Subcutaneous adipose tissue (tissue), 4 donors: Measurements from ENCODE around the gene ADARB2. TPM values are rescaled to one million over a fixed set of nuclear protein-coding genes. Genes with fewer than 3 reads are reported as not detected.

Experiments
- CTCF ChIP-seq: fragments of 450-650 bp; IDR thresholded peaks from one replicate; pipeline ENCODE4 v1.5.1; 2016; ENCODE audit warnings: low read depth, mild to moderate bottlenecking, control low read depth, antibody characterized with exemption, moderate library complexity
- total RNA-seq, 4 donors: library from RNA; depleted of rRNA; stranded (reverse); fragments of >200 nt; gene quantifications; one replicate each; pipeline ENCODE4 v1.1.0, GENCODE V29; 2016

ADARB2 gene
- total RNA-seq, 4 donors from 2014 or later = under 0.01 to 0.65 (median 0.44) TPM; not detected in 1

- no peak for TF ChIP-seq CTCF
These were observed 169.4 kb downstream of the ADARB2 start for GRCh38 chr10:1567742-1568495.

GRCh38 chr10:1567152-1567551 is 170.2 kb downstream of the ADARB2 start:
- no peak for TF ChIP-seq CTCF

- no peak for TF ChIP-seq CTCF
These were observed 172.5 kb downstream of the ADARB2 start for GRCh38 chr10:1564791-1565190.

GRCh38 chr10:1563028-1563427 is 174.3 kb downstream of the ADARB2 start:
- no peak for TF ChIP-seq CTCF

GRCh38 chr10:1561731-1562337 is 175.5 kb downstream of the ADARB2 start:
- no peak for TF ChIP-seq CTCF

- TF ChIP-seq CTCF = no peak
These were observed 176.7 kb downstream of the ADARB2 start for GRCh38 chr10:1560535-1561192.

GRCh38 chr10:1559761-1560160 is 177.6 kb downstream of the ADARB2 start:
- no peak for TF ChIP-seq CTCF
